DND-41 (cell line): ENCODE results near the gene CCR2.

Experiments
- ATAC-seq: fragments of 200-7000 bp; cut with Tn5 transposase; 3 replicates; pipeline ENCODE4 v1.9.1; 2021; ENCODE audit warnings: low read depth; ENCODE audit not compliant: insufficient read depth
- DNase-seq: peaks from one replicate; pipeline ENCODE4 v3.0.0-alpha.2; 2020
- H2AFZ ChIP-seq: 2 replicates; pipeline ENCODE4 v1.6.0; 2012; ENCODE audit warnings: low read depth, low read length
- H3K27ac ChIP-seq: 2 replicates; pipeline ENCODE4 v1.5.1; 2012; ENCODE audit warnings: low read length, inconsistent platforms
- H3K27me3 ChIP-seq: fragments of 200-600 bp; sonication (generic); 2 replicates; pipeline ENCODE4 v1.6.0; 2012; ENCODE audit warnings: low read length, mild to moderate bottlenecking, inconsistent platforms; ENCODE audit not compliant: insufficient read depth, poor library complexity
- H3K36me3 ChIP-seq: 2 replicates; pipeline ENCODE4 v1.5.1; 2012; ENCODE audit warnings: low read length, inconsistent platforms; ENCODE audit not compliant: insufficient read depth
- H3K4me1 ChIP-seq: 2 replicates; pipeline ENCODE4 v1.5.1; 2012; ENCODE audit warnings: mild to moderate bottlenecking, low read length; ENCODE audit not compliant: insufficient read depth
- H3K4me2 ChIP-seq: 2 replicates; pipeline ENCODE4 v1.6.0; 2012; ENCODE audit warnings: mild to moderate bottlenecking, moderate library complexity, low read length, inconsistent platforms; ENCODE audit not compliant: insufficient read depth
- H3K4me3 ChIP-seq, 2 experiments: fragments of 200-600 bp in 1 of 2; shearing (Covaris generic) in 1 of 2; 2 replicates each; pipeline ENCODE4 v1.5.1; 2012 to 2016; ENCODE audit warnings: inconsistent platforms in 2 of 2, low read length in 2 of 2, mild to moderate bottlenecking in 2 of 2, low read depth in 1 of 2, moderate library complexity in 1 of 2
- H3K79me2 ChIP-seq: 2 replicates; pipeline ENCODE4 v1.6.0; 2012; ENCODE audit warnings: low read length, inconsistent platforms; ENCODE audit not compliant: insufficient read depth
- H3K9ac ChIP-seq: 2 replicates; pipeline ENCODE4 v1.6.0; 2012; ENCODE audit warnings: low read depth, mild to moderate bottlenecking, inconsistent platforms, low read length, moderate library complexity
- H3K9me3 ChIP-seq: 2 replicates; pipeline ENCODE4 v1.5.1; 2012; ENCODE audit warnings: low read length, moderate library complexity, mild to moderate bottlenecking, inconsistent platforms; ENCODE audit not compliant: insufficient read depth, severe bottlenecking
- H4K20me1 ChIP-seq: 2 replicates; pipeline ENCODE4 v1.6.0; 2012; ENCODE audit warnings: low read length; ENCODE audit not compliant: insufficient read depth
- EZH2 ChIP-seq: IDR thresholded peaks from 3 replicates; pipeline ENCODE4 v1.6.1; 2012; ENCODE audit warnings: borderline replicate concordance, low read depth, mild to moderate bottlenecking, moderate library complexity, low read length, inconsistent platforms; ENCODE audit not compliant: severe bottlenecking
- TF ChIP-seq, protein P1 (sequence below): IDR thresholded peaks from 2 replicates; pipeline ENCODE4 v1.5.1; 2012; ENCODE audit warnings: borderline replicate concordance, low read length, moderate library complexity, mild to moderate bottlenecking; ENCODE audit not compliant: poor library complexity, severe bottlenecking; ENCODE audit errors: extremely low read depth

The CCR2 gene

GRCh38 chr3:46374755-46375154, 20.8 kb downstream of the CCR2 start:
- no peaks in the 10 kb centered on the region for H3K9me3 ChIP-seq
- H3K9ac ChIP-seq, result peak overlapping the region; percentile 27
- H2AFZ ChIP-seq, result peak overlapping the region; percentile 22; the same call in 1 of the 2 replicates
- no peaks in the 10 kb centered on the region for H3K36me3 ChIP-seq
- no peaks in the 10 kb centered on the region for H3K27me3 ChIP-seq
- ATAC-seq (no peak), DNase-seq (no peak)
- H3K79me2 ChIP-seq, result no peaks in the 10 kb centered on the region
- H3K27ac ChIP-seq, result peak overlapping the region; percentile 77
- TF ChIP-seq EZH2, result no peak
- TF ChIP-seq, protein P1, sequence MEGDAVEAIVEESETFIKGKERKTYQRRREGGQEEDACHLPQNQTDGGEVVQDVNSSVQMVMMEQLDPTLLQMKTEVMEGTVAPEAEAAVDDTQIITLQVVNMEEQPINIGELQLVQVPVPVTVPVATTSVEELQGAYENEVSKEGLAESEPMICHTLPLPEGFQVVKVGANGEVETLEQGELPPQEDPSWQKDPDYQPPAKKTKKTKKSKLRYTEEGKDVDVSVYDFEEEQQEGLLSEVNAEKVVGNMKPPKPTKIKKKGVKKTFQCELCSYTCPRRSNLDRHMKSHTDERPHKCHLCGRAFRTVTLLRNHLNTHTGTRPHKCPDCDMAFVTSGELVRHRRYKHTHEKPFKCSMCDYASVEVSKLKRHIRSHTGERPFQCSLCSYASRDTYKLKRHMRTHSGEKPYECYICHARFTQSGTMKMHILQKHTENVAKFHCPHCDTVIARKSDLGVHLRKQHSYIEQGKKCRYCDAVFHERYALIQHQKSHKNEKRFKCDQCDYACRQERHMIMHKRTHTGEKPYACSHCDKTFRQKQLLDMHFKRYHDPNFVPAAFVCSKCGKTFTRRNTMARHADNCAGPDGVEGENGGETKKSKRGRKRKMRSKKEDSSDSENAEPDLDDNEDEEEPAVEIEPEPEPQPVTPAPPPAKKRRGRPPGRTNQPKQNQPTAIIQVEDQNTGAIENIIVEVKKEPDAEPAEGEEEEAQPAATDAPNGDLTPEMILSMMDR, result no peak
- peaks cover 77% of the 10 kb centered on the region for H3K4me1 ChIP-seq
- peak overlapping the region; percentile 45 for H3K4me2 ChIP-seq
- H3K4me3 ChIP-seq, result no peak overlapping the region
- no peaks in the 10 kb centered on the region for H4K20me1 ChIP-seq

- H4K20me1 ChIP-seq, result no peaks in the 10 kb centered on the region
- peak overlapping the region; percentile 22; the same call in 1 of the 2 replicates for H2AFZ ChIP-seq
- no peaks in the 10 kb centered on the region for H3K79me2 ChIP-seq
- H3K9ac ChIP-seq, result peak overlapping the region; percentile 27
- peak overlapping the region; percentile 77 for H3K27ac ChIP-seq
- no peaks in the 10 kb centered on the region for H3K9me3 ChIP-seq
- peaks cover 77% of the 10 kb centered on the region for H3K4me1 ChIP-seq
- no peak overlapping the region for H3K4me3 ChIP-seq
- H3K4me2 ChIP-seq, result peak overlapping the region; percentile 45
- no peaks in the 10 kb centered on the region for H3K27me3 ChIP-seq
- no peak for TF ChIP-seq EZH2
- TF ChIP-seq, protein P1, result no peak
- H3K36me3 ChIP-seq, result no peaks in the 10 kb centered on the region
- DNase-seq (no peak), ATAC-seq (0 out of 3 replicates have a peak, but pooled peaks have one; percentile 8)
Measured at GRCh38 chr3:46375218-46375617, 21.3 kb downstream of the CCR2 start.

DNA sequence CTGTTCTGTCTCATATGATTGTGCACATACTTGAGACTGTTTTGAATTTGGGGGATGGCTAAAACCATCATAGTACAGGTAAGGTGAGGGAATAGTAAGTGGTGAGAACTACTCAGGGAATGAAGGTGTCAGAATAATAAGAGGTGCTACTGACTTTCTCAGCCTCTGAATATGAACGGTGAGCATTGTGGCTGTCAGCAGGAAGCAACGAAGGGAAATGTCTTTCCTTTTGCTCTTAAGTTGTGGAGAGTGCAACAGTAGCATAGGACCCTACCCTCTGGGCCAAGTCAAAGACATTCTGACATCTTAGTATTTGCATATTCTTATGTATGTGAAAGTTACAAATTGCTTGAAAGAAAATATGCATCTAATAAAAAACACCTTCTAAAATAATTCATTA, 21.9 kb downstream of the CCR2 start:
- peak; percentile 76 for ATAC-seq
- Histone ChIP-seq H2AFZ (0 out of 2 replicates have a peak overlapping the region, but pooled peaks have one; percentile 4), H3K4me1 (peaks cover 77% of the 10 kb centered on the region), H3K9me3 (no peaks in the 10 kb centered on the region), H4K20me1 (no peaks in the 10 kb centered on the region), H3K27me3 (no peaks in the 10 kb centered on the region), H3K9ac (peak overlapping the region; percentile 27), H3K27ac (peak overlapping the region; percentile 77), H3K36me3 (no peaks in the 10 kb centered on the region), H3K4me3 (0 out of 4 replicates have a peak overlapping the region, but pooled peaks of 1 of the 2 experiments have one; percentile 8), H3K79me2 (no peaks in the 10 kb centered on the region), H3K4me2 (peak overlapping the region; percentile 45)
- DNase-seq, result peak; percentile 47
- TF ChIP-seq, protein P1, result no peak
